GM12878 (cell line): Measurements from ENCODE around the gene LIMS1.
"Not testable (repeated sequence)": the region's sequence is repeated elsewhere in the genome, so short reads cannot be mapped to it uniquely, and the experiment has no call there.

Experiments
- CREB1 ChIP-seq: IDR thresholded peaks from 2 replicates; pipeline ENCODE4 v1.6.1; 2012; ENCODE audit warnings: low read depth, mild to moderate bottlenecking, inconsistent platforms
- EZH2 ChIP-seq: IDR thresholded peaks from 2 replicates; pipeline ENCODE4 v1.6.1; 2012; ENCODE audit warnings: low read depth, mild to moderate bottlenecking, control low read depth, inconsistent platforms, low read length, borderline replicate concordance; ENCODE audit not compliant: control insufficient read depth
- FOXM1 ChIP-seq: IDR thresholded peaks from 2 replicates; pipeline ENCODE4 v1.6.1; 2012; ENCODE audit warnings: low read depth, mild to moderate bottlenecking, inconsistent platforms, low read length, moderate library complexity
- GABPA ChIP-seq: IDR thresholded peaks from 2 replicates; pipeline ENCODE4 v1.6.1; 2014; ENCODE audit warnings: antibody characterized with exemption, low read depth, mild to moderate bottlenecking, inconsistent platforms
- HDAC2 ChIP-seq: fragments of 200-600 bp; sonication (generic); IDR thresholded peaks from 2 replicates; pipeline ENCODE4 v1.6.1; 2017
- HDGF ChIP-seq: fragments of 450-650 bp; IDR thresholded peaks from 2 replicates; pipeline ENCODE4 v1.6.1; 2016; ENCODE audit warnings: antibody characterized with exemption
- KAT2A ChIP-seq: conservative IDR thresholded peaks from 2 replicates; pipeline ENCODE4 v1.6.1; 2011; ENCODE audit warnings: low read depth, low read length; ENCODE audit not compliant: control insufficient read depth
- NFYB ChIP-seq: IDR thresholded peaks from 2 replicates; pipeline ENCODE4 v1.6.1; 2011; ENCODE audit warnings: low read depth, mild to moderate bottlenecking, low read length, improper control_type of control experiment, moderate library complexity; ENCODE audit not compliant: insufficient read depth
- ZNF24 ChIP-seq: fragments of 450-650 bp; IDR thresholded peaks from 2 replicates; pipeline ENCODE4 v1.6.1; 2017; ENCODE audit warnings: antibody characterized with exemption, mild to moderate bottlenecking
- ZNF384 ChIP-seq: IDR thresholded peaks from 2 replicates; pipeline ENCODE4 v1.6.1; 2012; ENCODE audit warnings: low read depth, mild to moderate bottlenecking, low read length, improper control_type of control experiment, borderline replicate concordance
- TF ChIP-seq, protein P1 (sequence below): IDR thresholded peaks from 2 replicates; pipeline ENCODE4 v1.6.1; 2012; ENCODE audit warnings: low read depth, low read length, improper control_type of control experiment
- TF ChIP-seq, protein P2 (sequence below): IDR thresholded peaks from 2 replicates; pipeline ENCODE4 v1.6.1; 2011; ENCODE audit warnings: mild to moderate bottlenecking, low read depth, low read length, moderate library complexity; ENCODE audit not compliant: insufficient replicate concordance

DNA sequence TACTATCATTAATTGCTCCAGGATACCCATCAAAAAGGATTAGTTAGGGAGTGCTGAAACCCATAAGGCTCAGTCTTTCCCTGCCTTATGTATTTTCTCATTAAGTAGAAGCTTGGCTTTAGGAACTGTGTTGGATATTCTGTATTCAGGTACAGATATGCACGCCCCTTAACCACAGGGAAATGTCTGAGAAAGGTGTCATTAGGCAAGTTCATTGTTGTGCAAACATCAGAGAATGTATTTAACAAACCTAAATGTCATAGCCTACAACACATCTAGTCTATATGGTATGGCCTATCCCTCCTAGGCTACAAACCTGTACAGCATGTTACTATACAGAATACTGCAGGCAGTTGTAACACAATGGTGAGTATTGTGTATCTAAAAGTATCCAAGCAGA, 130.7 kb downstream of the LIMS1 start:
- TF ChIP-seq GABPA, EZH2, HDAC2, HDGF, ZNF24, KAT2A, NFYB, CREB1, ZNF384, FOXM1: not testable (repeated sequence)
- TF ChIP-seq, protein P1, sequence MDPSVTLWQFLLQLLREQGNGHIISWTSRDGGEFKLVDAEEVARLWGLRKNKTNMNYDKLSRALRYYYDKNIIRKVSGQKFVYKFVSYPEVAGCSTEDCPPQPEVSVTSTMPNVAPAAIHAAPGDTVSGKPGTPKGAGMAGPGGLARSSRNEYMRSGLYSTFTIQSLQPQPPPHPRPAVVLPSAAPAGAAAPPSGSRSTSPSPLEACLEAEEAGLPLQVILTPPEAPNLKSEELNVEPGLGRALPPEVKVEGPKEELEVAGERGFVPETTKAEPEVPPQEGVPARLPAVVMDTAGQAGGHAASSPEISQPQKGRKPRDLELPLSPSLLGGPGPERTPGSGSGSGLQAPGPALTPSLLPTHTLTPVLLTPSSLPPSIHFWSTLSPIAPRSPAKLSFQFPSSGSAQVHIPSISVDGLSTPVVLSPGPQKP = not testable (repeated sequence)
- TF ChIP-seq, protein P2, sequence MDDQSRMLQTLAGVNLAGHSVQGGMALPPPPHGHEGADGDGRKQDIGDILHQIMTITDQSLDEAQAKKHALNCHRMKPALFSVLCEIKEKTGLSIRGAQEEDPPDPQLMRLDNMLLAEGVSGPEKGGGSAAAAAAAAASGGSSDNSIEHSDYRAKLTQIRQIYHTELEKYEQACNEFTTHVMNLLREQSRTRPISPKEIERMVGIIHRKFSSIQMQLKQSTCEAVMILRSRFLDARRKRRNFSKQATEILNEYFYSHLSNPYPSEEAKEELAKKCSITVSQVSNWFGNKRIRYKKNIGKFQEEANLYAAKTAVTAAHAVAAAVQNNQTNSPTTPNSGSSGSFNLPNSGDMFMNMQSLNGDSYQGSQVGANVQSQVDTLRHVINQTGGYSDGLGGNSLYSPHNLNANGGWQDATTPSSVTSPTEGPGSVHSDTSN = not testable (repeated sequence)
